ENCODE results near the gene OR6B3.

OR6B3 gene

DNA sequence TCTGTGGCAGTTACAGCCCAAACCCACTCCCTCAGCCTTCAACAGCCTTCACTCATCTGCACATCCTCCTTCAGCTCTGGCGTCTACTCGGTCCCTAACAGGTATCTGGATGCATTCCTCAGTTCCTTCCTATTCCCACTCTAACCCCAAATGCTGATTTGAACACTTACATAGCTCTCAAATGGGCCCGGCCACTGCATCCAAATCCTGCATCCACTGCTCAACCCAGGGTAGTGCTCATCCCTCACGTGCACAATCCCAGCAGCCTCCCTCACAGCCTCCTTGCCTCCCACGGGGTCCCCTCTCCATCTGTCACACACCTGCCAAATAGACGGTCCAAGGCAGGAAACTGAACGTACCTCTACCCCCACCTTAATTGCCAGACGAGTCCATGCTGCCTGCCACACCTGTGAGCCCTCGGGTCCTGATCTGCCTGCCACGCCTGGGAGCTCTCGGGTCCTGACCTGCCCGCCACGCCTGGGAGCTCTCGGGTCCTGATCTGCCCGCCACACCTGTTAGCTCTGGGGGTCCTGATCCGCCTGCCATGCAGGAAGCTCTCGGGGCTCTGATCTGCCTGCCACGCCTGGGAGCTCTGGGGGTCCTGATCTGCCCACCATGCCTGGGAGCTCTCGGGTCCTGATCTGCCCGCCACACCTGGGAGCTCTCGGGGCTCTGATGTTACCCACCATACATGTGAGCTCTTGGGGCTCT, 9.9 kb downstream of the OR6B3 start:
- FAIRE-seq = no peak

DNA sequence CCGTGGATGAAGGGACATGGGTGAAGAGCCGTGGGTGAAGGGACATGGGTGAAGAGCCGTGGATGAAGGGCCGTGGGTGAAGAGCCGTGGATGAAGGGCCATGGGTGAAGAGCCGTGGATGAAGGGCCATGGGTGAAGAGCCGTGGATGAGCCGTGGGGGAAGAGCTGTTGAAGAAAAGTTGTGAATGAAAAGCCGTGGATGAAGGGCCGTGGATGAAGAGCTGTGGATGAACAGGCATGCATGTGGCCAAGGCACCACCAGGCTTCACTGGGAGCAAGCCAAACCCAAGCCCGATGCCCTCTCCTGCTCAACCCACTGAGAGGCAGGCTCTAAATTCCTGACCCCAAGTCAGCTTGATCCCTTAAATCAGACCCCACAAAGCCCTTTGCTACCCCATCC, 10.6 kb downstream of the OR6B3 start:
- FAIRE-seq = no peak

DNA sequence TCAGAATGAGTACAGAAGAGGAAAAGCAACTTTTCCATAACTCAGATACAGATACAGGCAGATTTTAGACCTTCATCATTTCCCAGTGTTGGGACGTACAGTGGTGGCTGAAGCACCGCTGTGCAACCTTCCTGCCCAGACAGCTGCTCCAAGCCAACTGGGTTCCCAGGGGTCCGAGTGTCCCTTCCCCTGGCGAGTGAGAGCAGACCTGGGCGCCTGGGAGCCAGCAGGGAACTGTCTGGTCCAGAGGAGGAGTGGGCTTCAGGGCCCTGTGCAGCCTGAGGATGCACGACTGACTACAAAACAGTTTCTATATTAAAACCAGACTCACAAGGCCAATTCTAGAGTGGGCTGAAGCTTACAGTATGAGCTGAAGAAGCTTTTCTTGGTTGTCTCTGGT, 12.0 kb downstream of the OR6B3 start:
- no peak for FAIRE-seq

DNA sequence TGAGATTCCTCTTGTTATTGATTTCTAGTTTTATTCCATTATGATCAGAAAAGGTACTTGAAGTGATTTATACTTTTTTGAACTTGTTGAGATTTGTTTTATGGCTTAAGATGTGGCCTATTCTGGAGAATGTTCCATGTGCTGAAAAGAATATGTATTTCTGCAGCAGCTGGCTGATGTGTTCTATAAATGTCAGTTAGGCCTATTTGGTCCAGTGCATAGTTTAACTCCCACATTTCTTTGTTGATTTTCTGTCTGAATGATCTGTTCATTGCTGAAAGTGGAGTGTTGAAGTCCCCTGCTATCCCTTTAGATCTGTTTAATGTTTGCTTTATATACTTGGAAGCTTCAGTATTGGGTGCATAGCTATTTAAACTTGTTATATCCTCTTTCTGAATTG, 16.0 kb downstream of the OR6B3 start:
- FAIRE-seq = no peak

DNA sequence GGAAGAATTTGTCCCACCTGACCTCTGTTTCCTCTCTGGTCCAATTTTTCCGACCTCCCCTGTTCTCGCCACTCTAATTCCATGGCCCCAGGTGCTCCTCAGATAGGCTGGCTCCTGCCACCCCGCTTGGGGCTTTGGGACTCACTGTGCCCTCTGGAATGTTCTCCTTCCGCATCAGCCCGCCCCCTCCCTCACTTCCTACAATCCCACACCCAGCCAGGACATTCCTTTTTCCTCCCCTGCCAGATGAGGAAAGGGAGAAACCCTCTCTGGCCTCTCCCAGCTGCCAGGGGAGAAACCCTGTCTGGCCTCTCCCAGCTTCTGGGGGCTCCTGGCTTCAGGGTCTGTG, 20.0 kb downstream of the OR6B3 start:
- FAIRE-seq = no peak

DNA sequence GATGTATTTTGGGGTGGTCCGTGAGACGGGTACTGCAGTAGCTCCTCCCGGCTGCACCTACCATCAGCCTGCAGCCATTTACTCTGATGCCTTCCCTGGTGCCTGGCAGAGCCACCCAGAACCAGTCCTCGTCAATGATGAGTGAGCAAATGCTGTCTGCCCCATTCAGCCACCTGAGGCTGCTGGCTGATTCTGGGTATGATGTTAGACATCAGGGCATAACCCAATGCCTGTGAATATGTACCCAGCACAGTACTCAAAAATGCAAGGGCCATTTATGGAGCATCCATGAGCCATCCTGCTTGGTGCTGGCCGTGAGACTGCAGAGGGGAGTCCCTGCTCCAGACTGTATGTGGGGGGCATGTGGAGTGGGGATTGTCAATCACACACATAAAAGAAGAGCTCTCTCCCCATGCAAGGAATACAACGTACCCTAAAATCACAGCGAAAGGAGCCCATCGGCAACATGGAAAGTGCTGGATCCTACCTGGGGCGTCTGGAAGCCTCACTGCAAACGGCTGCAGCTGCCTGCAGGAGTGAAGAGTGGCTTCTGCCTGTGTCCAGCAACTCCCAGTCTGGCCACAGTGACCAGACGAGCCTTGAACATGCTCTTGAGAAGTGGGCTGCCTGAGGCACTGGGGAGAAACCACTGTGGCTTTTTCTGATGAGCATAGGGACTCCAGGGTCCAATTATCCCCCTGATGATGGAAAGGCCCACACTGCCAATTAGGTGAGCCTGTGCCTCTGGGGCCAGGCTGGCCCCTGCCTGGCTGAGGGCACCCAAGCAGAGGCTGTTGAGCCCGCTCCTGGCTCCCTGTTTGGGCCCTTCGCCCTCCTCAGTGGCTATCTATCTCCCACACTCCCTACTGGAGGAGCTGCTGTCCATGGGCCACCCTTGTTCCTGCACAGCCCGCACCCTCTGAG, 20.7 kb downstream of the OR6B3 start:
- FAIRE-seq = no peak

DNA sequence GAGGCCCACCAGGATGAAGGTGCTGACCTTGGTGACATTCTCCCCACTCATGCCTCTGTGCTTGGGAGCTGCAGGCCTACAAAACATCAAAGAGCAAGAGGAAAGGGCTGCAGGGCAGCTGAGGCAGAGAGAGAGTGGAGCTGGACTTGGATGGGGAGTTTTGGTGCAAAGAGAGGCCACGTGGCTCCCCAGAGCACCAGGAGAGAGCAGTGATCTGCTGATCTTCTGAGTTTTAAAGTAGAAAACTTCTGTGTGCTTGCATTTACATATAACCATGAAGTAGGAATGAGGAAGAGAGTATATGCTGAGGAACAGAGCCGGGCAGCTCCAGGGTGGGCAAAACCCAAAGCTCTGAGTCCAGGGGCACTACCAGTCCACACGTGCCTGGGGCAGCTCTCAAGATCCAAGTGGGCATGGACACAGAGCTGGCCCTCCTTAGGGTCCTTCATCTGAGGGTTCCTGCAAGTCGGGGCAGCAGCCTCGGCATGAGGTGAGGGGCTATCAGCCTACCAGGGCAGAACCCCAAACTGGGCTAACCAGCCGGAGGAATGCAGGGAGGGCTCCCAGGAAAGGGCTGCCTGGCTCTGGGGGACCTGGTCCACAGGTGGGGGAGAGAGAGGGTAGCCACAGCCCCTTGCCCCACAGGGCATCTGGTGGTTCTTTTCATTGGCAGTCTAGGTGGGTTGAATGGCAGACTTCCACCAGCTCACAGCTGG, 22.8 kb downstream of the OR6B3 start, which contains the start of gene OR6B2:
TSS of gene OR6B2 (minus strand) at position 51 of the 716 bp plus-strand sequence. CDS start at position 51, 0 bp downstream.
- FAIRE-seq = no peak

DNA sequence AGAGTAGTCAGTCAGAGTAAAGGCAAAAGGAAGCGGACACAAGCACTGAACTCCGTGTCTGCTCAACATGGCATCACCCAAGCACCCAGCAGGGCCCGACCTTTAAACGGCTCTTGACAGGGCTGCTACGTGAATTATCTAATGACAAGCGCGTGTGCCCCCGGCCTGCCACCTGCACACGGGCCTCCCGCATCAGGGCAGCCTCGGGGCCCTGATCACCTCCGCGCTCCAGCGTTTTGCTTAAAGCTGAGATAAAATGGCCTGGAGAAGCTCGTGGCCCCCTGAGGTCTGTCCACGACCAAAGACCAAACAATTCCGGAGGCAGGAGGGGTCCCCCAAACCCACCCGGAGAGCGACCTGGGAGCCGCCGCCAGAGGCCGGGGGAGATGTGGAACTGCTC, 28.6 kb downstream of the OR6B3 start:
- FAIRE-seq = no peak

DNA sequence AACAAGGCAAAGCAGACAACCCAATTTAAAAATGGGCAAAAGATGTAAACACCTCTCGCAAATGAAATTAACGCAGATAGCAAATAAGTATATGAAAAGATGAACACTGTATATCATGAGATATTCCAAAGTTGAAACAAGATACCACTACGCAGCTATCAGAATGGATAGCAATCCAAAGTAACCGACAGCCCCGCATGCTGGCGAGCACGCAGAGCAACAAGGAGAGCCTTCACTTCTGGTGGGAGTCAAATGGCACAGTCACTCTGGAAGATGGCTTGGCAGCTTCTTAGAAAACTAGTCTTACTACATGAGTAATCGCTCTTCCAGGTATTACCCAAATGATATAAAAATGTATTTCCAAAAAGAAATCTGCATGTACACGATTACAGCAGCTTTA, 29.5 kb downstream of the OR6B3 start:
- no peak for FAIRE-seq

DNA sequence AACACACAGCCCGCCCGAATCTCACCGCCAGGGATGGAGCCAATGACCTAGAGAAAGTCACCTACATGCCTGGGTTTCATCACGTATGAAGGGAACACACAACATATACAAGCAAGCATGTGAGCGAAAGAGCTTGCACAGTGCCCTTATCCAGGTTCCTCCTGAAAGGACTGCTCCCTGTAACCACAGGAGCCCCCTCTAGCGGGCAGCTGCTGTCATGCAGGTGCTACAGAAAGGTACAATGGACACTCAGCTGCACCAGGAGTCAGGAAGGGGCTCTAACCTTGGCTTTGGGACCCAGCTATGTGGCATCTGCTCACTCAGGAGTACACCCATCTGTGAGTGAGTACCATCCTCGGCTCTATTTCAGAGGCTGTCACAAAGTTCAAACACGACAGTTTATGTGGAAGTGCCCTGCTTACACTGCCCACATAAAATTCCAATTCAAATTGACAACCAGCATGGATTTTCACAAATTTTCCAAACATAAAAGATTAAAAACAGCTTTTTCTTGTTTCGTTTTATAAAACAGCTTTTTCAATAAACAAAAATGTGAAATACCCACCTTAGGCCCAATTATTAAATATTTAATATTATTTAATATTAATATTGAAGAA, 31.7 kb downstream of the OR6B3 start:
- FAIRE-seq = no peak

DNA sequence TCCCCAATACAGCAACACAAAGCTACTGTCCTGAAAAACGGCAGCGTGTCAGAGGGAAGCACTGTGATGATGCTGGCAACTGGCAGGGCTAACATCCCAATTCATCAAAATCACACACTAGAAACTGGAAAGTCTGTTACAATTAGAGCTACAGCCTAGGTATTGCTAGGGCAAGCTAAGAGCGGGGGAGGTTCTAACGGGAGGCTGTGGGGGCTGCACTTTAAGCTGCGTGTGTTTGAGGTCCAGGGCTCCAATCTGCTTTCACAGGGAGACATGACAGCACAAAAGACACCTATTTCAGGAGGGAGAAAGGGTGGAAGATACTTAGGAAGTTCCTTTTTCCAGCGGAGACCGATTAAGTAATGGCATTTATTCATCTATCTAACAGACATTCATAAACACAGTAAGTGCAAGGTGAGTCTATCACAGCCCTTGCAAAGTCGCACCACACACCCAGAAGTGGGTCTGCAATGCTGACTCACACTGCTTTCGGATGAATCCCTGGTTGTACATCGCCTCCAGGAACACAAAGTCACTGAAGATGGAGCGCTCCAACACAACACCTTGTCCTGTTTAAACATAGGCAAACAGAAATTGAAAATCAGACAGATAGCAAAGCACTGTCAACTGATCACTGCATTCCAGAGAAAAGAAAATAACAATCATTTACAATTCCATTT, 35.1 kb downstream of the OR6B3 start:
- no peak for FAIRE-seq

DNA sequence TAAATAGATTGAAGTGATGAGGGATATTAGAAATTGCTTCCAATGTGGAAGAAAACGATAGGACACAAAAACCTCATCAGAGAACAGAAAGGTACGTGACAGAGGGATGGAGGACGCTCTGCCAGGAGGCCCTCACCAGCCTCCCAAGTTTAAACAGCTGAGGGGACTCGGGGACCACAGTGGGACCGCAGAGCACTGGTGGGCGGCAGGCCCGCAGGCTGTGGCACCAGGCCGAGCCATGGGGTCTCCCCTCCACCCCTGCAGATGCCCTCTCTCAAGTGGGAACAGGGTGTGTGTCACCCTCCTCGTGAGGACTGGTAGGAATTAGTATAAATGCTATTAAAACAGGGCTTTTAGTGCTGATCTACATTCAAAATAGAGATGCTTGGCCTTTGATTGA, 39.0 kb downstream of the OR6B3 start:
- FAIRE-seq = no peak

DNA sequence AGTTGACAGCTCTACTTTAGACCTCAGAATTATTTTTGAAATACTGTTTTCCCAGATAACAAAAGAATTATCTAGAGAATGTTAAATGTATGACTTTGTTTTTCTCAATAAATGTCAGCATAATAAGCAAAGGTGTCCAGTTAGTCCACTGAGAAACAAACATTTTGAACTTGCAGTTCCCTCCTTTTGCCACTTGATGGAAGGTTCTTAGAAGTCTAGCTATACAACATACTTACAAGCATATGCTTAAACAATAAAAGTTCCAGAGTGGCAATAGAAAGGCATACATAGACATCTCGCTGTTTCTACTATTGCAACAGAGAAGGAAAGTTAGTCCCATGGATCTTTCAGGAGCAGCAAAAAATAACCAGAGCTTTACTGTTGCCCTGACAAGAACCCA, 40.0 kb downstream of the OR6B3 start:
- FAIRE-seq = peak; percentile 96

DNA sequence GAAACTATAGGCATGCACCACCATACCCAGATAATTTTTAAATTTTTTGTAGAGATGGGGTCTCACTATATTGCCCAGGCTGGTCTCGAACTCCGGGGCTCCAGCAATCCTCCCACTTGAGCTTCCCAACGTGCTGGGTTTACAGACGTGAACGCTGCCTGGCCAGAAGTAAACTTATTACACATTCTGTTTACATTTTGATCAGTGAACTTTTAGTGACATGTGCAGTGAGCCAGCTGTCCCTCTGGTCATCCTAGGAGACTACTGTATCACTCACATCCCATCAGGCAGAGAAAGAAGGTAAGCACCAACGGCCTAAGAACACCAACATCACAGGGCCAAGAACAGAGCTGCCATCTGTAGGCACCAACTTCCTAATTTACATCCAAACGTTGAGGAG, 50.3 kb downstream of the OR6B3 start:
- no peak for FAIRE-seq

DNA sequence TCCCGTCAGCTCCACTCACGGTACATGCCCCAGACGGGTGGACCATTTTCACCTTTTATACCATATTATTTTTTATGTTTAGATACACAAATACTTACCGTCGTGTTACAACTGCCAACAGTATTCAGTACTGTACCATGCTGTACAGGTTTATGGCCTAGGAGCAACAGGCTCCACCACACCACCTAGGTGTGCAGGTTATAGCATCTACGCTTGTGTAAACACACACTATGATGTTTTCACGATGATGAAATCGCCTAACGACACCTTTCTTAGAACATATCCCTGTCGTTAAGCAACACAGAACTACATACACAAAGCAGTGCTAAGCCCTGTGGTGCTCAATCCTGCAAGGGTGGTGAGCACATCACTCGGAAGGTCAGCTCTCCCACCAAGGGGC, 52.6 kb downstream of the OR6B3 start:
- no peak for FAIRE-seq

DNA sequence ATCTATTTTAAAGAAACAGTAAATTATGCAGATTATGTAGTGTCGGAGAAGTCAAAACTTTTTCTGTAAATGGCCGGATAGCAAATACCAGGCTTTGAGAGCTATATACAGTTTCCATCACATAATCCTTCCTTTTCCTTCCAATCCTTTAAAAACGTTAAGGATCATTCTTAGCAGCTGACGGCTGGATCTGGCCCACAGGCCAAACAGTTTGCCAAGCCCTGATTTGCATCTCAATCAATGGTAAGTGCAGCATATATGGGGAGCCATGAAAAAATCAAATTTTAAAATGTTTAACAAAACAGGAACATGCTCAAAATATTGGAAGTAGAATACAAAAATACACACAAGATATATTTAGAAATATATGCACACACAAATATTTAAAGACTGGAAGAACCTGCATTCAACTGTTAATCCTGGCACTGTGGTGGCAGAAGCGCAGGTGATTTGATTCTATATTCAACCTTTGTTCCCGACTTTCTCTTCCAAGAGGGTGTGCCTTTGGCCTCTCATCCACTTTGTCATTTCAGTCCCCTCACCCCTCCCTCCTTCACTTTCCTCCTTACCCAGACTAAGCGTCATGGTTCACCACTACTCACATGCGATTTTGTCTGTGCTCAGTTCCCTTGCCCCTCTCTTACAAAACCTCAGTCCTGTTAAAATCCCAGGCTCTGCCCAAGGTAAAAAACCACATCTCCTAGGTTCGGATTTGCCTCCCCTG, 55.5 kb downstream of the OR6B3 start:
- no peak for FAIRE-seq

Measured in A204.1 (cell line).